Activated CD4-positive, CD25-positive, alpha-beta regulatory T cell treated with anti-CD3 and anti-CD28 coated beads, Interleukin-2, amount 50 U/mL, for 16 hours (primary cell): Measurements from ENCODE around the gene UGP2.
"Not testable (repeated sequence)": the region's sequence is repeated elsewhere in the genome, so short reads cannot be mapped to it uniquely, and the experiment has no call there.

Experiments
- DNase-seq: peaks from one replicate; pipeline ENCODE4 v3.0.0-alpha.2; 2020; ENCODE audit warnings: low read depth, low spot score

UGP2 gene

GRCh38 chr2:63893163-63893562, 51.5 kb downstream of the UGP2 start:
- no peak for DNase-seq

GRCh38 chr2:63894167-63894566, 52.5 kb downstream of the UGP2 start:
- DNase-seq: no peak

- DNase-seq: no peak
Measured at GRCh38 chr2:63898839-63899238, 57.1 kb downstream of the UGP2 start.

GRCh38 chr2:63899639-63900038, 57.9 kb downstream of the UGP2 start:
- DNase-seq: no peak

GRCh38 chr2:63902149-63902548, 60.5 kb downstream of the UGP2 start:
- no peak for DNase-seq

GRCh38 chr2:63903003-63903402, 61.3 kb downstream of the UGP2 start:
- DNase-seq: no peak

- DNase-seq: no peak
Measured at GRCh38 chr2:63914311-63914710, 72.6 kb downstream of the UGP2 start.

GRCh38 chr2:63926815-63927214, 85.1 kb downstream of the UGP2 start:
- DNase-seq: no peak

- DNase-seq: not testable (repeated sequence)
Measured at GRCh38 chr2:63932104-63932503, 90.4 kb downstream of the UGP2 start.
